Osteocyte (in vitro differentiated cells): ENCODE results near the gene SRRM4. TPM values are rescaled to one million over a fixed set of nuclear protein-coding genes. Genes with fewer than 3 reads are reported as not detected.

Source experiments
- DNase-seq: peaks from one replicate; pipeline ENCODE4 v3.0.0; 2021; ENCODE audit warnings: mixed read lengths; ENCODE audit not compliant: unreplicated experiment; ENCODE audit errors: extremely low spot score
- H3K27ac Mint-ChIP-seq: one replicate; pipeline ENCODE4 v1.8.0; 2021; ENCODE audit warnings: mild to moderate bottlenecking, mixed read lengths; ENCODE audit not compliant: unreplicated experiment
- H3K27me3 Mint-ChIP-seq: one replicate; pipeline ENCODE4 v1.8.0; 2021; ENCODE audit warnings: mixed read lengths; ENCODE audit not compliant: unreplicated experiment
- H3K36me3 Mint-ChIP-seq: one replicate; pipeline ENCODE4 v1.8.0; 2021; ENCODE audit warnings: mixed read lengths; ENCODE audit not compliant: unreplicated experiment
- H3K4me1 Mint-ChIP-seq: one replicate; pipeline ENCODE4 v1.8.0; 2021; ENCODE audit warnings: mixed read lengths; ENCODE audit not compliant: unreplicated experiment
- H3K4me3 Mint-ChIP-seq: one replicate; pipeline ENCODE4 v1.8.0; 2021; ENCODE audit warnings: mild to moderate bottlenecking, moderate library complexity, mixed read lengths; ENCODE audit not compliant: unreplicated experiment
- H3K9me3 Mint-ChIP-seq: one replicate; pipeline ENCODE4 v1.8.0; 2021; ENCODE audit warnings: mixed read lengths; ENCODE audit not compliant: unreplicated experiment
- total RNA-seq: library from RNA; stranded (reverse); gene quantifications from 2 replicates; pipeline ENCODE4 v1.2.1, GENCODE V29; 2021
- TF ChIP-seq, protein P1 (sequence below): fragments of 200-600 bp; sonication (generic); IDR thresholded peaks from 2 replicates; pipeline ENCODE4 v1.5.0; 2021; ENCODE audit warnings: antibody characterized with exemption, mild to moderate bottlenecking, moderate library complexity

SRRM4 gene
- total RNA-seq, 1 donor from 2014 or later, result not detected

DNA sequence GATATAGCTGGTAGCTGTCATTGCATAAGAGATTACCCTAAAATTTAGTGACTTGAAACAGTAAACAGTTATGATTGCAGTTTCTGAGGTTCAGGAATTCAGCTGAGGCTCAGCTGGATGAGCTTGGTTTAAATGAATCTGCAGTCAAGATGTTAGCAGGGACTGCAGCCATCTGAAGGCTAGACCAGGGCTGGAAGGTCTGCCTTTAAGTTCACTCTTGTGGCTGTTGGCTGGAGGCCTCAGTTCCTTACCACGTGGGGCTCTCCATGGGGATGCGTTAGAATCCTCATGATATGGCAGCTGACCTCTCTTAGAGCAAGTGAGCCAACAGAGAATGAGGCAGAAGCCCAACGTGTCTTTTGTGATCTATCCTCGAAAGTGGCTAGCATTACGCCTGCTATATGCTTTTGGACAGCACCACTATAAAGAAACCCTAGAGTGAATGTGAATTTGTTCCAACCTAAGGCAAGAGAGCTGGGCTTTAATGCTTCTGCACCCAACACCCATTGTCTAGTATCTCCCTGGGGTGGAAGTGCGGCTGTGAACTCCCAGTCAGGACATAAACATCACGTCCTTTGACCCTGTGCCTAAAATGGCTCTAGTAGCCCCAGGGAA is 223.4 kb downstream of the SRRM4 start:
- Mint-ChIP-seq H3K36me3 (no peaks in the 10 kb centered on the region), H3K4me1 (no peaks in the 10 kb centered on the region), H3K4me3 (no peak overlapping the region), H3K27ac (no peak overlapping the region), H3K9me3 (no peaks in the 10 kb centered on the region), H3K27me3 (peaks cover 3% of the 10 kb centered on the region)
- TF ChIP-seq, protein P1, sequence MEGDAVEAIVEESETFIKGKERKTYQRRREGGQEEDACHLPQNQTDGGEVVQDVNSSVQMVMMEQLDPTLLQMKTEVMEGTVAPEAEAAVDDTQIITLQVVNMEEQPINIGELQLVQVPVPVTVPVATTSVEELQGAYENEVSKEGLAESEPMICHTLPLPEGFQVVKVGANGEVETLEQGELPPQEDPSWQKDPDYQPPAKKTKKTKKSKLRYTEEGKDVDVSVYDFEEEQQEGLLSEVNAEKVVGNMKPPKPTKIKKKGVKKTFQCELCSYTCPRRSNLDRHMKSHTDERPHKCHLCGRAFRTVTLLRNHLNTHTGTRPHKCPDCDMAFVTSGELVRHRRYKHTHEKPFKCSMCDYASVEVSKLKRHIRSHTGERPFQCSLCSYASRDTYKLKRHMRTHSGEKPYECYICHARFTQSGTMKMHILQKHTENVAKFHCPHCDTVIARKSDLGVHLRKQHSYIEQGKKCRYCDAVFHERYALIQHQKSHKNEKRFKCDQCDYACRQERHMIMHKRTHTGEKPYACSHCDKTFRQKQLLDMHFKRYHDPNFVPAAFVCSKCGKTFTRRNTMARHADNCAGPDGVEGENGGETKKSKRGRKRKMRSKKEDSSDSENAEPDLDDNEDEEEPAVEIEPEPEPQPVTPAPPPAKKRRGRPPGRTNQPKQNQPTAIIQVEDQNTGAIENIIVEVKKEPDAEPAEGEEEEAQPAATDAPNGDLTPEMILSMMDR, result no peak
- no peak for DNase-seq

DNA sequence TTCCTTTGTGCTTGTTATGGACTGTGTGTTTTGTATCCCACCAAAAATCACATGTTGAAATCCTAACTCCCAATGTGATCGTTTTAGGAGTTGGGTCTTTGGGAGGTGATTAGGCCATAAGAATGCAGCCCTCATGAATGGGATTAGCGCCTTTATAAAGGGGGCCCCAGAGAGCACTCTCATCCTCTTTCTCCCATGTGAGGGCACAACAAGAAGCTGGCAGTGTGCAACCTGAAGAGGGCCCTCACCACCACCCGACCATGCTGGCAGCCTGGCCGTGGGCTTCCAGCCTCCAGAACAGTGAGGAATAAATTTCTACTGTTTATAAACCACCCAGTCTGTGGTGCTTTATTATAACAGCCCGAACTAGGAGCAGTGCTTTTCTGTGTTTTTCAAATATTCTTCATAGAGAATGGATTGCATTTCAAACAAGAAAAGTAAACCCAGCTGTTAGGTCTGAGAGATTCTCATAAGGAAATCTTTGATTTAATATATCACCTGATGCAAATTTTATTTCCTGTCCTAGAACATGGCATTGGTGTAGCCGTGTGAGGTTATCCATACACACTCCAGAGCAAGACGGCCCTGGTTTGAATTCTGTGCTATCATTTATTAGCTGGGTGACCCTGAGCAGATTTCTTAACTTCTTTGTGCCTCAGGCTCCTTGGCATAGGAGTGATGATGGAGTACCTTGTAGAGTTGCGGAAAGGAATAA is 225.2 kb downstream of the SRRM4 start:
- H3K4me3 Mint-ChIP-seq, result no peak overlapping the region
- DNase-seq, result no peak
- no peaks in the 10 kb centered on the region for H3K36me3 Mint-ChIP-seq
- no peaks in the 10 kb centered on the region for H3K4me1 Mint-ChIP-seq
- H3K27me3 Mint-ChIP-seq, result peaks cover 5% of the 10 kb centered on the region
- TF ChIP-seq, protein P1, result no peak
- H3K27ac Mint-ChIP-seq, result no peak overlapping the region
- no peaks in the 10 kb centered on the region for H3K9me3 Mint-ChIP-seq

DNA sequence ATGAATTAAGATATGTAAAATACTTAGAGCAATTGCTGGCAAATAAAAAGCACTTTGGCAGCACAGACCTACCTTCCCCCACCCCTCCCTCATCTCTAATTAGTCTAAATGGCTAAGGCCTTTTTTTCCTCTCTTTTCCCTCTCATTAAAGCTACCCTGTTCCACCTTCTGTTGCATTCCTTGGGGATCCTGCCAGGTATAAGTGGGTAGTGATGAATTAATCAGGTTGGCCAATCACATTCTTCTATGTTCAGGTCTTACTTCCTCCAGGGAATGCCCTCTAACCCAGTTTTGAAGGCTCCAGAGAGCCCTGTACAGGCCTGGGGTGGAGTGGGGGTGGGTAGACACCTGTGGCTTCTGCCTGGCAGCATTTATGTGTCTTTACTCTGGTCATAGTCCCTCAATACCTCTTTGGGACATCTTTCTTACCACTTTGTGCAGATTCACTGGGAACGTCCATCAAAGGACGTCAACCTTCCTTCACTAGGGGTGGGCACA is 225.8 kb downstream of the SRRM4 start:
- Mint-ChIP-seq H3K4me1 (no peaks in the 10 kb centered on the region), H3K4me3 (no peak overlapping the region), H3K36me3 (no peaks in the 10 kb centered on the region), H3K27ac (no peak overlapping the region), H3K27me3 (peaks cover 5% of the 10 kb centered on the region), H3K9me3 (no peaks in the 10 kb centered on the region)
- TF ChIP-seq, protein P1, result no peak
- no peak for DNase-seq

DNA sequence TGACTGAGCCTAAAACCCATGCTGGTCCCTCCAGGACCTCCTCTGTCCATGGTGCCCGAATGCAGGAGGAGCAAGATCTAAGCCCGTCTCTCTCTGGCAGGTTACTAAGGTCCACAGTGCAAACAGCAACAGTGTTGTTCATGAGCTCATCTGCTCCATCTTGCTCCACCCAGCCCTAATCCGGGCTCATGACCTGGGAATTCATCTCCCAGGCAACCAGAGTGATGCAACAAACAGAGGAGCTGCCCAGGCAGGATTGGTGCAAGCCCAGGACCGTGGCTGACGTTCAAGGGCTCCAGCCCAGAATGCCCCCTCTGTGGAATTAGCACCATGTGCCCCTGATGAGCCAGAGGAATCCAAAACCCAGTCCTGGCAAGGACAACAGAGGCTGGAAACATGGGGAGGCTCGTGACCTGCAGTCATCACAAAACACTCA is 227.3 kb downstream of the SRRM4 start:
- Mint-ChIP-seq H3K36me3 (no peaks in the 10 kb centered on the region), H3K4me1 (no peaks in the 10 kb centered on the region), H3K27ac (no peak overlapping the region), H3K9me3 (no peaks in the 10 kb centered on the region), H3K27me3 (peaks cover 5% of the 10 kb centered on the region), H3K4me3 (no peak overlapping the region)
- TF ChIP-seq, protein P1, result no peak
- DNase-seq, result no peak

DNA sequence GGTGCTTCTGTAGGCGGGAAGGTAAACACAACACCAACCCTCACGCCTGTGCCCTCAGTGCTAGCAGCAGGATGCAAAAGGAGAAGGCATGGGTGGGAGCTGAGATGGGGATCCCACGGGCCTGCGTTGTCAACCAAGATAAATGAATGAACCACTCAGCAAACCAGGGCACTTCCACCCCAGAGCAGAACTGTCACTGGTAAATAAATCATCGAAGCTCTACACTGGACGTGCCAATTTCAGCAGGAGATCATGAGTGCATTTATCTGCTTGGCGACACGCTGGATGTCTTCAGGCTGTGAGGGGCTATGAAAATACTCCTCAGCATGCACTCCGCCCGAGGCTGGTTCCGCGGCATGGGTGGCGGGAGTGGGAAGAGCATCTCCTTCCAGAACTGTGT is 230.5 kb downstream of the SRRM4 start:
- Mint-ChIP-seq H3K4me1 (no peaks in the 10 kb centered on the region), H3K27me3 (peaks cover 2% of the 10 kb centered on the region), H3K9me3 (no peaks in the 10 kb centered on the region), H3K4me3 (no peak overlapping the region), H3K36me3 (no peaks in the 10 kb centered on the region), H3K27ac (no peak overlapping the region)
- TF ChIP-seq, protein P1, result no peak
- no peak for DNase-seq
